GM12891 (cell line): Measurements from ENCODE around the gene COL12A1.

ENCODE experiments used
- DNase-seq: peaks from one replicate; pipeline ENCODE4 v3.0.0; 2011; ENCODE audit warnings: low spot score; ENCODE audit not compliant: insufficient read length
- FAIRE-seq: peaks from 2 replicates; lab custom pipeline; 2011; peaks lifted over from hg19 to GRCh38; lab: Jason Lieb, UNC
- PAX5 ChIP-seq: IDR thresholded peaks from 2 replicates; pipeline ENCODE4 v1.6.1; 2011; ENCODE audit warnings: low read length, moderate library complexity, mild to moderate bottlenecking; ENCODE audit not compliant: insufficient read depth, severe bottlenecking
- POLR2A ChIP-seq: IDR thresholded peaks from 2 replicates; pipeline ENCODE4 v1.6.1; 2011; ENCODE audit warnings: low read depth, low read length, control low read depth
- POLR2AphosphoS5 ChIP-seq: IDR thresholded peaks from 2 replicates; pipeline ENCODE4 v1.6.1; 2011; ENCODE audit warnings: low read depth, low read length, control low read depth
- POU2F2 ChIP-seq: IDR thresholded peaks from 2 replicates; pipeline ENCODE4 v1.6.1; 2011; ENCODE audit warnings: low read depth, mild to moderate bottlenecking, control low read depth, low read length, moderate library complexity
- SPI1 ChIP-seq: IDR thresholded peaks from 2 replicates; pipeline ENCODE4 v1.6.1; 2011; ENCODE audit warnings: low read depth, low read length, control low read depth
- TAF1 ChIP-seq: IDR thresholded peaks from 2 replicates; pipeline ENCODE4 v1.6.1; 2011; ENCODE audit warnings: low read depth, low read length, control low read depth

Gene COL12A1

GRCh38 chr6:75130784-75131183 is 75.1 kb downstream of the COL12A1 start:
- no peak for FAIRE-seq
- TF ChIP-seq POU2F2 (no peak), POLR2AphosphoS5 (no peak), TAF1 (no peak), PAX5 (no peak), SPI1 (no peak), POLR2A (no peak)
- no peak for DNase-seq

GRCh38 chr6:75128878-75129570 is 76.8 kb downstream of the COL12A1 start:
- TF ChIP-seq PAX5 (no peak), POLR2AphosphoS5 (no peak), POLR2A (no peak), POU2F2 (no peak), TAF1 (no peak), SPI1 (no peak)
- FAIRE-seq (no peak), DNase-seq (no peak)

GRCh38 chr6:75126518-75126917 is 79.3 kb downstream of the COL12A1 start:
- TF ChIP-seq POU2F2 (no peak), TAF1 (no peak), POLR2AphosphoS5 (no peak), SPI1 (no peak), POLR2A (no peak), PAX5 (no peak)
- DNase-seq = no peak
- no peak for FAIRE-seq

GRCh38 chr6:75124983-75125382 is 80.9 kb downstream of the COL12A1 start:
- TF ChIP-seq POLR2A (no peak), POLR2AphosphoS5 (no peak), TAF1 (no peak), POU2F2 (no peak), SPI1 (no peak), PAX5 (no peak)
- DNase-seq = no peak
- no peak for FAIRE-seq

- DNase-seq (no peak), FAIRE-seq (no peak)
- TF ChIP-seq POU2F2 (no peak), PAX5 (no peak), POLR2AphosphoS5 (no peak), TAF1 (no peak), SPI1 (no peak), POLR2A (no peak)
These were observed 81.8 kb downstream of the COL12A1 start for GRCh38 chr6:75124085-75124484.

GRCh38 chr6:75118925-75119515 is 86.8 kb downstream of the COL12A1 start:
- FAIRE-seq (no peak), DNase-seq (no peak)
- TF ChIP-seq POLR2A (no peak), POU2F2 (no peak), TAF1 (no peak), SPI1 (no peak), POLR2AphosphoS5 (no peak), PAX5 (no peak)

- no peak for TF ChIP-seq SPI1
- TF ChIP-seq TAF1 = no peak
- no peak for TF ChIP-seq PAX5
- TF ChIP-seq POLR2AphosphoS5 = no peak
- TF ChIP-seq POLR2A = no peak
- TF ChIP-seq POU2F2 = no peak
- no peak for FAIRE-seq
- DNase-seq = no peak
These were observed 88.2 kb downstream of the COL12A1 start for GRCh38 chr6:75117701-75118100.

GRCh38 chr6:75116946-75117345 is 88.9 kb downstream of the COL12A1 start:
- no peak for DNase-seq
- FAIRE-seq = no peak
- no peak for TF ChIP-seq SPI1
- TF ChIP-seq PAX5 = no peak
- TF ChIP-seq POLR2A = no peak
- TF ChIP-seq POU2F2 = no peak
- no peak for TF ChIP-seq TAF1
- no peak for TF ChIP-seq POLR2AphosphoS5

GRCh38 chr6:75115481-75115880 is 90.4 kb downstream of the COL12A1 start:
- no peak for TF ChIP-seq TAF1
- TF ChIP-seq PAX5 = no peak
- no peak for TF ChIP-seq POLR2A
- no peak for TF ChIP-seq SPI1
- TF ChIP-seq POU2F2 = no peak
- no peak for FAIRE-seq
- no peak for DNase-seq
